Keratinocyte (primary cell): Measurements from ENCODE around the gene CPN2.

Experiments used
- EZH2 ChIP-seq: IDR thresholded peaks from one replicate; pipeline ENCODE4 v1.6.1; 2012; ENCODE audit warnings: inconsistent platforms, mild to moderate bottlenecking, low read length, moderate library complexity
- TF ChIP-seq, protein P1 (sequence below), 3 experiments: IDR thresholded peaks in 1 of 3; conservative IDR thresholded peaks in 1 of 3; optimal IDR thresholded peaks in 1 of 3; 2 replicates in 2 of 3; 3 replicates in 1 of 3; pipeline versions ENCODE3 to v1.5.1; 2011; ENCODE audit warnings: low read length in 3 of 3, mild to moderate bottlenecking in 3 of 3, moderate library complexity in 2 of 3, control low read depth in 1 of 3, inconsistent platforms in 1 of 3; ENCODE audit not compliant: insufficient read depth in 2 of 3; ENCODE audit errors: extremely low read depth in 1 of 3

DNA sequence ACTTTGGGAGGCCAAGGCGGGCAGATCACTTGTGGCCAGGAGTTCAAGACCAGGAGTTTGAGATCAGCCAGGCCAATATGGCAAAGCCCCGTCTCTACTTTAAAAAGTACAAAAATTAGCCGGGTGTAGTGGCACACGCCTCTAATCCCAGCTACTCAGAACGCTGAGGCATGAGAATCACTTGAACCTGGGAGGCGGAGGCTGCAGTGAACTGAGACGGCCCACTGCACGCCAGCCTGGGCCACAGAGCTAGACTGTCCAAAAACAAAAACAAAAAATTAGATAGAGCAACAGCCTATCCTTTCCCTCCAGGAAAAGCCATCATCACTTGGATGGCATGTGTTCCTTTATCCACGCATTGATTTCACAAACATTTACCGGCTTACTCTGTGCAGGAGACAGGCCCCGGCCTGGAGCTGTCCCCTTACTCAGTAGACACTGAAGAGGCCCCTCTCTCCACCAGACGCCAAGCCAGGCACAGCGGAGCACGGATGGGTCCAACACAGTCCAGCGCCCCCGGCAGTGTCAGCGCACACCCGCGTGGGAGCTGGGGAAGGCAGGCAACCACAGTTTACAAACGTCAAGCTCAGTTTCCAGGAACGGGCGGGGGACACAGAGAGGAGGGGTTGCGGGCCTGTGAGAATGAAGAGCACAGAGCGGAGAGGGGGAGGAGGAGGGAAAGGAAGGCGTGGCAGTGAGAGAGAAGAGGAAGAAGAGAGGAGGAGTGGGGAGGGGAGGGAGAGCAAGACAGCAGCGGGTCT, 44.8 kb upstream of the CPN2 start:
- TF ChIP-seq, protein P1, sequence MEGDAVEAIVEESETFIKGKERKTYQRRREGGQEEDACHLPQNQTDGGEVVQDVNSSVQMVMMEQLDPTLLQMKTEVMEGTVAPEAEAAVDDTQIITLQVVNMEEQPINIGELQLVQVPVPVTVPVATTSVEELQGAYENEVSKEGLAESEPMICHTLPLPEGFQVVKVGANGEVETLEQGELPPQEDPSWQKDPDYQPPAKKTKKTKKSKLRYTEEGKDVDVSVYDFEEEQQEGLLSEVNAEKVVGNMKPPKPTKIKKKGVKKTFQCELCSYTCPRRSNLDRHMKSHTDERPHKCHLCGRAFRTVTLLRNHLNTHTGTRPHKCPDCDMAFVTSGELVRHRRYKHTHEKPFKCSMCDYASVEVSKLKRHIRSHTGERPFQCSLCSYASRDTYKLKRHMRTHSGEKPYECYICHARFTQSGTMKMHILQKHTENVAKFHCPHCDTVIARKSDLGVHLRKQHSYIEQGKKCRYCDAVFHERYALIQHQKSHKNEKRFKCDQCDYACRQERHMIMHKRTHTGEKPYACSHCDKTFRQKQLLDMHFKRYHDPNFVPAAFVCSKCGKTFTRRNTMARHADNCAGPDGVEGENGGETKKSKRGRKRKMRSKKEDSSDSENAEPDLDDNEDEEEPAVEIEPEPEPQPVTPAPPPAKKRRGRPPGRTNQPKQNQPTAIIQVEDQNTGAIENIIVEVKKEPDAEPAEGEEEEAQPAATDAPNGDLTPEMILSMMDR (optimal IDR thresholded peaks at IDR 0.05 in 1 of 3, IDR thresholded peaks at IDR 0.05 in 1 of 3, conservative IDR thresholded peaks at IDR 0.05 in 1 of 3; ENCODE audit: extremely low read depth in 1 of 3, insufficient read depth in 2 of 3, low read length in 3 of 3), result no peak
- TF ChIP-seq EZH2, result no peak
